Fibroblast of upper back skin (primary cell): Measurements from ENCODE around the gene ZNF486.
"Not testable (repeated sequence)": the region's sequence is repeated elsewhere in the genome, so short reads cannot be mapped to it uniquely, and the experiment has no call there.

ENCODE experiments used
- DNase-seq: peaks from one replicate; pipeline ENCODE4 v3.0.0-alpha.2; 2013

Gene ZNF486

DNA sequence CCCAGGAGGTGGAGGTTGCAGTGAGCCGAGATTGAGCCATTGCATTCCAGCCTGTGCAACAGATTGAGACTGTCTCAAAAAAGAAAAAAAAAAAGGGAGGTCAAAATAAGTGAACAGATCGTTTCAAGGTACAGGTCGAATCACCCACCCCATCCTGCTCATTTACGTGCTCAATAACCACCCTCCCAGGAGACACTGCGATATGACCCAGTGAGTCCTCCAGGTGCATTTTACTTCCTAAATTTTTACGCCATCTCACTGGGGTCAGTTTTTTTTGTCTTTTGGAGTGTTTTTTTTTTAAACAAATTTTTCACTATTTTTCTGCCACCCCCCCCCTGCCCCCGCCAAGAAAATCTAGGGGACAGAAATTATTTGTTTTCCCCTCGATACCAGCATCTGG is 68.1 kb downstream of the ZNF486 start:
- no peak for DNase-seq

DNA sequence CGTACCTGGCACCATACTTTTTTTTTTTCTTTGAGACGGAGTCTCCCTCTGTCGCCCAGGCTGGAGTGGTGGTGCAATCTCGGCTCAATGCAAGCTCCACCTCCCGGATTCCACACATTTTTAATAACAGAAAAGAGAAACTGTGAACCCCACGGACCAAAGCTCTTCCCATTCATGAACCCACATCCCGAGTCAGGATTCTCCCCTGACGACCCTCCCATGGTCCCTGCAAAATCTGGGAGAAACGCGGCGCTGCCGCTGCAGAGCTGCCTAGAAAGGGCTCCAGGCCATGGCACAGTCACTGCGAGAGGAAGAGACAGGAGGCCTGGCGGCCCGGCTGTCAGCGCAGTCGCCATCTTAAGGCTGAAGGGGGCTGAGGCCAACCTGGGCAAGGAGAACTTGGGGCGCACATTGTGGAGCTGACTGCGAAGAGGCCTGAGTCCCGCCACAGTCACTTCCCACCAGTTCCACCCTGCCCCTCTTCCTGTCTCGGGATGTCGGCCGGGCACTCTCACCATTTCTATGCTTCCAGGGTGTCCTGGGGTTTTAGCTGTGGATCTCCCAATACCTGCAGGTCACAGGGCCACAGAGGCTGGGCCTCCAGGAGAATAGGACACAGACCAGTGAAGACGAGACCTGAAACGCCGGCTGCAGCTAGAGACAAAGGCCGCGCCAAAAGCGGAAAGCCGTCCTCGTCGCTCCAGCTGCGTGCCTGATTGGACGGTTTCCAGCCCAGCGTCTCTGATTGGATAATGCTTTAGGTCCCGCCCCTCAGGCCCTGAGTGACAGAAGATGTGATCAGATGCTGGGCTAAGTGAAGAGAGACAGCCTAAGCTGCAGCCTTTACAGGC is 71.0 kb downstream of the ZNF486 start:
- peak; percentile 90 for DNase-seq

DNA sequence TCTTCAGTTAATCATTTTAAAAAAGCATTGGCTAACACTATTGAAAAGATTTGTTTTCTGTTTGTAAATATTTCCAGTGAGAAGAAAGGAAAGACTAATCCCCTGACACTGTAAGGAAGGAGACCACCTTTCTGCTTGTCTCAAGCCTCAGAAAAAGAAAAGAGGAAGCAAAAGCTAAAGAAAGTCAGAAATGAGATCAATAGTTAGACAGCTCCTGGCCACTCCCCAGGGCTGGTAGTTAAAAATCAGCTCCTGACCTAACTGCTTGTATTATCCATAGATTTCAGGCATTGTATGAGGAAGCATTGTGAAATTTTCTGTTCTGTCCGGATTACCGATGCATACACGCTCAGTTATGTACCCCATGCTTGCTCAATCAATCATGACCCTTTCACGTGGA is 76.6 kb downstream of the ZNF486 start:
- DNase-seq = no peak

DNA sequence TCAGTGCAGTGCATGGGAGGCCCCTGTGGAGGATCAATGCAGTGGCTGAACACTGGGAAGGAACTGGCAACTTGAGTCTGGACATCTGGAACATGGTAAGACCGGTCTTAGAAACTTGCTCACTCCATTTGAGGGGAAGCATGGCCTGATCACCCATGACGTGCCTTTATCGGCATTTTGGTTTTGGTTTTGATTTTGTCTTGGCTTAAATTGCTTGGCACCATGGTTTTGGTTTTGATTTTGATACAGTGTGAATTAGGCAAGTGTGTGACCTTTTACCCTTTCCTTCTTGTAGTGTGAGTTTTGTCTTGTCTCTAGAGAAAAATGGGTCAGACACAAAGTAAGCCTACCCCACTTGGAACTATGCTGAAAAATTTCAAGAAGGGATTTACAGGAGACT is 77.3 kb downstream of the ZNF486 start:
- DNase-seq = no peak

DNA sequence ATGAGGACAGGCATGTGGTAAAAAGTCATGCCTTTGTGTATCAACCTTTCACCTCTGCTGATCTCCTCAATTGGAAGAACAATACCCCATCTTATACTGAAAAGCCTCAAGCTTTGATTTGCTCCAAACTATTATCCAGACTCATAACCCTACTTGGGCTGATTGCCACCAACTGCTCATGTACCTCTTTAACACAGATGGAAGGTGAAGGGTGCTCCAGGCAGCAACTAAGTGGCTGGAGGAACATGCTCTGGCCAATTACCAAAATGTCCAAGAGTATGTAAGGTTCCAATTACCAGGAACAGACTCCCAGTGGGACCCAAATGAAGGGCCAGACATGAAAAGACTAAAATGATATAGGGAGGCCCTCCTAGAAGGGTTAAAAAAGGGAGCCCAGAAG is 78.3 kb downstream of the ZNF486 start:
- no peak for DNase-seq

DNA sequence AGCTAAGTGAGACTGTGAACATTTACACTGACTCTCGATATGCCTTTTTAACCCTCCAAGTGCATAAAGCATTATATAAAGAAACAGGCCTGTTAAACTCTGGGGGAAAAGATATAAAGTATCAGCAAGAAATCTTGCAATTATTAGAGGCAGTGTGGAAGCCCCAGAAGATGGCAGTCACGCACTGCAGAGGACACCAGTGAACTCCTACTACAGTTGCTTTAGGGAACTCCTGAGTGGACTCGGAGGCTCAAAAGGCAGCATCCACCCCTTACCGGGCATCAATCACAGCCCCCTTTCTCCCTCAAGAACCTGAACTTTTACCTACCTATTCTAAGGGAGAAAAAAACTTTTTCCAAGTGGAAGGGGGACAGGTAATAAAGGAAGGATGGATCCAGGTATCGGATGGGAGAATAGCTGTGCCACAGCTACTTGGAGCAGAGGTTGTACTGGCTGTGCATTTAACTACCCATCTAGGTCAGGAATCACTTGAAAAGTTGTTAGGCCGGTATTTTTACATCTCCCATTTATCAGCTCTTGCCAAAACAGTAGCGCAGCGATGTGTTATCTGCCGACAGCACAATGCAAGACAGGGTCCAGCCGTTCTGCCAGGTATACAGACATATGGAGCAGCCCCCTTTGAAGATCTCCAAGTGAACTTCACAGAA is 80.1 kb downstream of the ZNF486 start:
- no peak for DNase-seq

DNA sequence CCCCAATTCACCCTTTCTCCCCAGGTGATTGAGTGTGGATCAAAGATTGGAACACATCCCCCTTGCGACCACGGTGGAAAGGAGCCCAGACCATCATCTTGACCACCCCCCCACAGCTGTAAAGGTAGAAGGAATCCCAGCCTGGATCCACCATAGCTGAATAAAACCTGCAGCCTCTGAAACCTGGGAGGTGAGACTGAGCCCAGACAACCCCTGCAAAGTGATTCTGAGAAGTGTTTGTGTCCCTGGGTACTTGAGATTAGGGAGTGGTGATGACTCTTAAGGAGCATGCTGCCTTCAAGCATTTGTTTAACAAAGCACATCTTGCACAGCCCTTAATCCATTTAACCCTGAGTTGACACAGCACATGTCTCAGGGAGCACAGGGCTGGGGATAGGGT is 81.2 kb downstream of the ZNF486 start:
- DNase-seq = not testable (repeated sequence)
